HG03565 (cell line): ENCODE measurements around the gene DAB2IP.

Experiments
- ATAC-seq: cut with Tn5 transposase; IDR thresholded peaks from one replicate; pipeline ENCODE4 v1.9.1; 2021; ENCODE audit warnings: mild to moderate bottlenecking, moderate library complexity; ENCODE audit not compliant: unreplicated experiment

The DAB2IP gene

DNA sequence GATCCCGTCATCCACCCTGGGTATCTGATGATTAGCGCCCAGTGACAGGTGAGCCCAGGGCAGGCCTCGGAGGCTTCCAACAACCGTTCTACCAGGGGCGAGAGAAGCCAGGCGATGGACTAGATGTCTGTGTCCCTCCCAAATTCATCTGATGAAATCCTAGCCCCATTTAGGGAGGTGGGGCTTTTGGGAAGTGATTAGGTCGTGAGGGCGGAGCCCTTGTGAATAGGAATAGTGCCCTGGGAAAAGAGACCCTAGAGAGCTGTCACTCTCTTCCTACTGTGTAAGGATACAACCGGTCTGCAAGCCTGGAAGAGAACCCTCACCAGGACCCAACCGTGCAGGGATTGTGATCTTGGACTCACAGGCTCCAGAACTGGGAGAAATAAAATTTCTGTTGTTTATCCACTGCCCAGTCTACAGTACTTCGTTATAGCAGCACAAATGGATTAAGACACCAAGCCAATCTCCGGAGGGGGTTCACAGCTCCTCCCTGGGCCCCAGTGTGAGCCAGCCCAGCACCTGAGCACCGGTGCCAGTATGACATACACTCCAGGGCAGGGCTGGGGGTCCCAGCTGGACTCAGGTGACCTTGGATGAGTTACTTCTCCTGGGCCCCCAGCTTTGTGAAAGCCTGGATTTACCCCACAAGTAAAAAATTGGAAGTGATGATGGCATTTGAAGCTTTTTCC, 162.2 kb downstream of the DAB2IP start:
- ATAC-seq: no peak

DNA sequence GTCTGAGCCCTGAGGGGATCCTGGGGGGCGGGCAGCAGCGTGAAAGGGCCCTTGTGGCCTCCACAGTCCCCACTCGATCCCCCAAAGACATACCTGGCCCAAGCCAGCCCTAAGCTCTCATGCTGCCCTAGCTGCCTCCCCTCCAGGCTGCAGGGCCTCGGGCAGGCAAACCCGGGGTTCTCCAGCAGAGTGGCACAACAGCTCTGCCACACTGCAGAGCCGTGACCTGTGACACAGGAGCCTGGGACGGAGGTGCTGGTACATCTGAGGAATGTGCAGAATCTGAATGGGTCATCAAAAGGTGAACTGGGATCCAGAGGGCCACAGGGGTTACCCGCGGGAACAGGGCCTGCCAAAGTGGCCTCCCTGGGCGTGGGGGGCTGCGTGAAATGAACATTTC, 163.2 kb downstream of the DAB2IP start:
- ATAC-seq: no peak

DNA sequence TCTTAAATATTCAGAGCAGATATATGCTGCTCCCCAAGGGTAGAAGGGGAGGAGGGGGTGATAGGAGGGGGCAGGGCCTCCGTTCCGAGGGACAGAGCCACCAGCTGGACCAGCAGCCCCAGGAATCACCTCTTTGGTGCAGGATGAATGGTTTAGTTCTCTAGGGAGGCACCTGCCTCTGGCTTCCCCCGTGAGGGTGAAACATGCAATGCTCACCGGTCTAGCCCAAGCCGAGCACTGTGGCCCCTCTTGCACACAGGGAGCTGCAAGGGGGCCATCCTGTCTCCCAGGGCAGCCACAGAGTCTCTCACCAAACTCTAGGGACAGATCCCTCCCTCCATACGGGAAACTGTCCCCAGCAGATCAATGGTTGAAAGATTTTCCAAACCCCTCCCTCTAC, 163.7 kb downstream of the DAB2IP start:
- no peak for ATAC-seq

DNA sequence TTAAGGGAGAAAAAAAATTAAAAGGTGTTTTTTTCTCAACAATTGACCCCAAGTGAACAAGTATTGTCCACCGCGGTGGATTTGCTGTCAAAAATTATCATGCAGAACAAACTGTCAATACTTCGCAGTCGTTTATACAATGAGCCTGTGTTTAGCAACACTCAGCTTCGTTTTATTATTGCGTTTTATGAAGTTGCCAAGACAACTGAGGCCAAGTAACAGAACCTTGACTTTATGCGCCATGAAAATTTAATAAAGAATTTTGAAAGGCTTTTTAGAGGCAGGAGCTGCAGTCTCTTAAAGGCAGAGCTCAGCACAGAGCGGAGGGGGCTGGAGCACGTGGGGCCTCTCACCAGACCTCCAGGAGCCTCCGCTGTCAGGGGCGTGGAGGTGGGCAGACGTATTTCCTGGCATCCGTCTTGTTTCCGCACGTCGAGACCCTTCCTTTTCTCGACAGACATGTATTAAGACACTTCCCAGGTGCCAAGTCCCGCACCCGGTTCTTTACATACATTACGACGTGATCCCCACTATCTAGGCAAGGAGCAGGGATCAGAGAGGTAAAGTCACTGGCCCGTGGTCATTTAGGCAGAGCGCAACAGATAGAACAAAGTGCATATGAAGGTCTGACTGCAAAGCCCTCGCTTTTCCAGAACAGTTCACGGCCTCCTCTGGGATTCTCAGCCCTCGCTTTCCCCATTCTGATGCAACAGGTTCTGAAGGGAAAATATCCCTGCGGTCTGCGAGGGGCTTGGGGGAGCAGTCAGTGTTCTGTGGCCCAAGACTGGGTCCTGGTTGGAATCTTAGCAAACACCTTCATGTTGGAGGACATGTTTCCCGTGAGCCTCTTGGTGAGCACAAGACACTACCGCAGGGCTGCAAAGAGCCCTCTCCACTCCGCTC, 164.4 kb downstream of the DAB2IP start:
- ATAC-seq: no peak

DNA sequence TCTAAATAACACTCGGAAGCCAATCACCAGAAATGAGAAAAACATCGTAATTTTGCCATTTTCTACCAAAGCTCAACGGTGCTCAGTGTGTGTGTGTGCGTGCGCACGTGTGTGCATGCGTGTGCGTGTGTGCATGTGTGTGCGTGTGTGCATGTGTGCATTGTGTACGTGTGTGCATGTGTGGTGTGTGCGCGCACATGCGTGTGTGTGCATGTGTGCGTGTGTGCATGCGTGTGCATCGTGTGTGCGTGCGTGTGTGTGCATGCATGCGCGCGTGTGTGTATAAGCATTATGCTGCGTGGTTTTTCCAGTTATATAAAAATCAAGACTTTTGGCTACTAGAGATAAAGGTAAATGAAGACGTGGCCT, 165.0 kb downstream of the DAB2IP start:
- no peak for ATAC-seq

DNA sequence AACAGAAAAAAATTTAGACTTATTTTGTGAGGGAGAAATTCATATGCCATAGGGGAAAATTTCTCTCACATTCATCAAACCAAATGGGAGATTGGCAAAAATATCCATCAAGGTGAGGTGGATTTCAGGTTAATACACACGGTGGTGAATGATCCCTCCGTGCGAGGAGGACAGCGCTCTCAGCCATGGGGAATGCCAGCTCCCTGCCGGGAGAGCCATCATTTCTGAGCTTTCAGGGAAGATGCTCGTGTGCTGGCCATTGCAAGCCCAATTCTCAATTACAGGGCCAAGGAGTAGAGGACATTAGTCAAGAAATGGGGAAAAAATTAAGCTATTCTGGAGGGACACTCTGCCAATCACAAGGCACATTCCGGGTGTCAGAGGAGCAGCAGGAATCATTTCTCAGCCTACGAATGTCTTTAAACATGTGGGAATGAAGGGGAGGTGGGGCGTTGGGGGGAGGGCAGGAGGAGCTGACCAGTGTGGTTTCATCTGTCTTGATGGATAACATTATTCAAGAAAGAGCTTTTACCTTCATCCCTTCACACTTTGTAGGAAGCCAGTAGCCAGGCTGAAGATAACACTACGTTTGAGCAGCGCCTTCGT, 165.5 kb downstream of the DAB2IP start:
- no peak for ATAC-seq

DNA sequence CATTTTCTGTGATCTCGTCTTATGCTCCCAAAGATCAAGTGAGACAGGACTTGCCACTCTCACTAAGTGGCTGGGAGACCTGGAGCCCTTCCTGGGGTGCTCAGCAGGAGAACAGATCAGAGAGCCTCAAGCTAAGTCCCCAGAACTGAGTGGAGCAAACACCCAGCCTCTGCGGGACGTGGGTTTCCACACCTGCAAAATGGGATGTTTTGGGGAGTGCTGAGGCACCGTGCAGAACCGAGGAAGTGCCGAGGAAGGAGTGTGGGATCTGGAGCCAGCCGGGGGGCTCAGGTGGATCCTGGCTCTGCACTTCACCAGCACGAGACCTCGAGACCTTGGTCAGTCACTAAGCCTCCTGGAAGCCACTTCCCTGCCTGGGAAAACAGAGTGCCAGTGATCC, 166.0 kb downstream of the DAB2IP start:
- no peak for ATAC-seq

DNA sequence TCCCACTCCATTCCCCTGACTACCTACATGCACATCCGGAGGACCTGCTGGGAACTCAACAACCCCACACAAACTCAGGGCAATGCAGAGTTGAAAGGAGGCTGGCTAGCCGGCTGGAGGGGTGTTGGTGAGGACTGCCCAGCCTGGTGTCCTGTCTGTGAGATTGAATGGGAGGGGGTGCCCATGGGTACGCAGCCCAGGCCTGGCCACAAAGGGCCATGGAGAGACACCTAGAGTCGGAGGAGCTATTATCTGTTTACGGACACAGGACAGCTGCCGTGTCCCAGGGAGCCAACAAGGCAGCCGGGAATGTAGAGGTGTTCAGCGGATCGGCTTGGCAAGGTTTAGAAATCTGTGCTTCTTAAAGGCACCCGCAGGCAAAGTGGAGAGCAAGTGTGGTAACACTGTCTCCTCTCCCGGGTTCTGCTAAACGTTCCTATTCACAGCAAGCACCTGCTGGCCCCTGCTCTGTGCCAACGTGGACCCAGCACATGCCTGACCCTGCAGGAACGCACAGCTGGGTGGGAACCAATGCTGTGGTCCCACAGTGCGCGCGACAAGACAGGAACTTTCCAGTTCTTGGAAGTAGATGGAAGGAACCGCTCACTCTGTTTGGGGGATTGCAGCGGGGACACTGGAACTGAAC, 166.7 kb downstream of the DAB2IP start:
- ATAC-seq: no peak

DNA sequence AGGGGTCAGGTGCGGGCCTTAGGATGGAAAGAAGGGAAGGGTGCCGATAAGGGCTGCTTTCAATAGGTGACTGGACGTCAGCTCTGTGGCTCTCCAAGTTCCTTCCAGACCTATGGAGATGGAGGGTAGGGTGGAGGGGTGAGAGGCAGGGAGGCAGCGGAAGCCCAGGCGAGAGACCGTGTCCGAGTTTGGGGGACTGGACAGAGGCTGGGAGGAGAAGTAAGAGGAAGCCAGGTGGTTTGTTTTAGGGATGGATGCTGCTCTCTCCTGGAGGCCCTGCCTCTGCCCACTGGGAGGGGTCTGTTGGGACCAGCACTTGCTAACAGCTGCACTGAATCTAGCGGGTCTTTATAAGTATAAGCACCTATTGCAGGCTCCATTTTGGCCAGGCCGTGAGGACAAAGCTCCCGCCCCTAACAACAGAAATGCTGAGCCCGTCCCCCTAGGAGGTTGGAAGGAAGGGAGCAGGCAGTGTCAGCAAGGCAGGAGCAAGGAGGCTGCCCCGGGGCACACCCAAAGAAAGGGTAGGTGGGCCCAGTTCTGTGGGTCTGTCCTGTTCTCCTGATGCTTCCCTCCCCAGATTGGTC, 167.5 kb downstream of the DAB2IP start:
- ATAC-seq: no peak

DNA sequence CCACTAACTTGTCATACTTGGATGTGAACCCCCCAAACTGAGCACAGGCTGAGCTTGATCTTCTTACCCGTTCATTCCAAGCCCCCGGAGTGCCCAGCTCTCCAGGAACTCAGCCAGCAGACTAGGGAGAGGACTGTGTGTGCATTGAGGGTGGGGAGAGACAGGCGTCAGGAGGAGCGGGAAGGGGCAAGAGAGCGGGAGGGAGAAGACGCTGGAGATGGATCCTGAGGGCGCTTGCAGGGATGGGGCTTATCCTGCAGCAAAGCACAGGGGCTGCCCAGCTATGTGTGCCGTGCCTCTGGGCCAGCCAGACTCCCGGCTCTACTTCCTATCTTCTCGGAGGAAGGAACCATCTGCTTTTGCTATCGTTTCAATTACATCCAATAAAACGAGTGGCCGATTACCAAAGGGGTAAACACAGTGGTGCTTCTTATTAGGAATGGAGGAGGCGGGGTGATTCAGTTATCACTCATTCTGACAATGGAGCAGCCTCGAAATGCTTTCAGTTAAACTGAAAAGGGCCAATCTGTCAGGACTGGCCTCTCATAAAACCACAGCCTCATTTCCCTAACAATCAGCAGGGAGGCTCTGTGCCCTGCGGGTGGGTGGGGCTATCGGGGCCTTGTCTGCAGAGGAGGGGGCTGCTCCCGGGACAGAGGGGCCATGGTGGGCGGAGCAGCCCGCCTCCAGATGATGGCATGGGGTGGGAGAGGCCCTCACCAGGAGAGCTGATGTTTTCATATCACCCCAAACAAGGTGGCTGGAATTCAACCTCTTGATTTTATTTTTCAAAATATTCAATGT, 168.2 kb downstream of the DAB2IP start:
- no peak for ATAC-seq

DNA sequence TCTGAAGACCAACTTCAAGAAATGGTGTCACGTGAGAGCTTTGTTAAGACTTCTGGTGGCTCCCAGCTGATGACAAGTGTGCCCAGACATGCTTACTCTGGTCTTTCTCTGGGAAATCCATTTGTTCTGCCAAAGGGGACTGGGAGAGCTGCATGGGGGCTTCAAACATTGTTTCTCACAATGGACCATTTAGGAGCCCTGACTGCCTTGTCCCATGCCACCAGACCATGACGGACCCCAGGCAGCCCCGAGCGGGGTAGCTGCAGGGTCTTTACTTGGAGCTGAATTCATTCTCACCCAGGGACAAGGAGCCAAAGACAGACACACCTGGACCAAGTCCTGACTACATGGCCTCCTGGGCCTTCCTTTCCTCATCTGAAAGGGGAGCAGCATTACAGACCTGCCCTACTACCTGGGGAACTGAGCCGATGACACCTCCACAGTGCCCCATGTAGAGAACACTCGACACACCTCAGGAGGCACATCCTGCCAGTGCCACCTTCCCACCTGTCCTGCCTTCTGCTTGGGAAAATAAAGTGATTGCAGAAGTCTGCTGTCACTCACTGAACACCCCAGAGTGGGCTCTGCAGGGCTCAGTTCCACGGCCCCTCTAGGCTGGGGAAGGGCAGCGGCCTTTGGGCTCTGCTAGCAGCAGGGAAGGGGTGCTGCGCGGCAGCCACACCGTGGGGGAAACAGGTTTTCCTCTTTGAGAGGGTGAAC, 169.0 kb downstream of the DAB2IP start:
- ATAC-seq: no peak

DNA sequence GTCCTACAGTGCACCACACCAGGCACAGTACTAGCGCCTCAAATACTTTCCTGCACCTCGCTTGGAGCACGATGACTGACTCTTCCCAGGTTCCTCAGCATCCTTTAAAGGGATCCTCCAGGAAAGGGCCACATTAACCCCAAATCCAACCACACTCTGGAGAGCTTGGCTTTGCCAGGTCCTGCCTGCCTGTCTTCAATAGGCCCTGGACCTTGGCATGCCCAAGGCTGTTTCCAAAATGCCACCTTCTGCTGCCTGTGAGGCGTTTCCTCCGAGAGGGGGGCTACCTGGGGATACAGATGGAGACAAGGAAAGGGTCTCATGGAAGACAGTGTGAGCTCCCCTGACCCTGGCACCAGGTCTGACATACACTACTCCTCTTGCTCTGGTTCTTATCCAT, 169.9 kb downstream of the DAB2IP start:
- no peak for ATAC-seq

DNA sequence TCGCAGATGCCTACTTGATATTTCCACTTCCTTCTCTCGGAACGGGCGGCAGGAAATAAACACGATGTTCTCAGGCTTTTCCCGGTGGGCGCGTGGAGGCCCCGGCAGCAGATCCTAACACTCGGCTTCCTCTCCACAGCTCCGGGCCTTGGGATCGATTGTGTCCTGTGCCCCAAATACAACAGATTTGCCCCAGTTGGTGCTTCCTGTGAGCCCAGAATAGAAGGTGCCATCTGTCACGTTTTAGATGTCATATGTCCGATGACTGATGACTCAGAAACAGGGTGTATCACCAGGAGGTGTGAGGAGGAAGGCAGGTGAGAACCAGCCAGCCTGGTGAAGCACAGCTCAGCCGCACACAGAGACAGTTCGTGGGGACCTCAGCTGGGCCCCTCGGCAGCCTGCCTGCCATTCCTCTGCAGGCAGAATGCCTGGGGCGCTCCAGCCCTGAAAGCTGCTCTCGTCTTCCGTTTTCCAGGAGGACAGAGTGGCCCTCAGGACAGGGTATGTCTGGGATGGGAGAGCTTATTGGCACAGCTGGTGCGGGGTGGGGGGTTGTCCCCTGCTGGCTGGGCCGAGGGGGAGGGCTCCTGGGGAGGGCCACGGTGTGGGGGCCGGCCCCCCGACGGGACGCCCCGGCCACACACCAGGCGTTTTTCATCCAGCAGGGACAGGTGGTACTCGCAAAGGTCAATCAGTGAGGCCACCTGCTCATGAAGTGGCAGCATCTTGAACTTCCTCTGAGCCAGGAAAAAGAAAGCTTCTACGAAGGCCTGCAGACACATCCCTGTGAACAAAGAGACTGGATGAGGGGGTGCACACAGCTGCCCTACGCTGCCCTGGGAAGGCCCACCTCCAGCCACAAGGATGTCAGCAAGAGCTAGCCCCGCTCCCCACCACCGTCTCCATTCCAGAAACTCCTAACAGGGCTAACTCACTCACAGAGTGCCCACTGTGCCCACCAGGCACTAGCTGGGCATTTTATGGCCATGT, 171.0 kb downstream of the DAB2IP start:
- no peak for ATAC-seq

DNA sequence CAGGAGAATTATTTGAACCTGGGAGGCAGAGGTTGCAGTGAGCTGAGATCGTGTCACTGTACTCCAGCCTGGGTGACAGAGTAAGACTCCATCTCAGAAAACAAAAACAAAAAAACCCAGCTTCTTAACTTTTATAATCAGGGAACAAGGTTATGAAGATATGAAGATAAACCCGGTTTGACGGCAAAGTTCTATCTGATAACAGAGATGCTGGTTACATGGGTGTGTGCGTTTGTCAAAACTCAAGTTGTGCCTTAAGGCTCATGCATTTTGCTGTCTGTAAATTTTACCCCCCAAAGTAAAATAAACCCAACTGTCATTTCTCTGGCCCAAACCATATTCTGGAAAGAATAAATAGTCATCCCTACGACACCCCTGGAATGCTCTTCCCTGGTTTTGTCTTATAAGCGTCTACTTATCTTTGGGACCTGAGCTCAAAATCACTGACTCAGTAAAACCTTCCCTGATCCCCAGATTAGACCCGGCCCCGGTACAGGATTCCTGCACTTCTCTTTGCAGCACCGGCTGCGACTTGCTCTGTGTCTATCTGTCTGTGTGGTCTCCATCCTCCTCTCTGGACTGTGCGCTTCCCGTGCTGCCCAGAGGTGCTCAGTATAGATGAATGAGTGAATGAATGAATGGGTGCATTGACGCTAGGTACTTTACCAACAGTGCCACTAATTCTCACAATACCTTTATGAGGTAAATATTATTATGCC, 172.2 kb downstream of the DAB2IP start:
- no peak for ATAC-seq

DNA sequence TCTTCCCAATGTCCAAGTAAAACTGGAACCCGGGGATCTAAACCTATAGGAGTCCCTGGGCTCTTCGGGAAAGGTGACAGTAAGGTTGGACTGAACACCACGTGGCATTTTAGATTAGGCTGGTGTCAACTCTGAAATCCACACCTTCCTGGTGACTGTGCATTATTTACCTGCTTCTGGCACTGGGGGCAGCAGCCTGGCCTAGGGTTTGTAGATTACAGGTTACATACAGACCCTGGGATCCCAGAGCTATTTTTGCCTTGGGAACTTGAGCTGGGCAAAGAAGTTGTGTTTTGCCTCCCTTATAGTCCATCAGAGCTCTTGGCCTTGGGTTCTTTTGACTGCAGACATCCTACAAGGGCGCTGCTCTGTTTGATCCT, 173.2 kb downstream of the DAB2IP start:
- ATAC-seq: no peak

DNA sequence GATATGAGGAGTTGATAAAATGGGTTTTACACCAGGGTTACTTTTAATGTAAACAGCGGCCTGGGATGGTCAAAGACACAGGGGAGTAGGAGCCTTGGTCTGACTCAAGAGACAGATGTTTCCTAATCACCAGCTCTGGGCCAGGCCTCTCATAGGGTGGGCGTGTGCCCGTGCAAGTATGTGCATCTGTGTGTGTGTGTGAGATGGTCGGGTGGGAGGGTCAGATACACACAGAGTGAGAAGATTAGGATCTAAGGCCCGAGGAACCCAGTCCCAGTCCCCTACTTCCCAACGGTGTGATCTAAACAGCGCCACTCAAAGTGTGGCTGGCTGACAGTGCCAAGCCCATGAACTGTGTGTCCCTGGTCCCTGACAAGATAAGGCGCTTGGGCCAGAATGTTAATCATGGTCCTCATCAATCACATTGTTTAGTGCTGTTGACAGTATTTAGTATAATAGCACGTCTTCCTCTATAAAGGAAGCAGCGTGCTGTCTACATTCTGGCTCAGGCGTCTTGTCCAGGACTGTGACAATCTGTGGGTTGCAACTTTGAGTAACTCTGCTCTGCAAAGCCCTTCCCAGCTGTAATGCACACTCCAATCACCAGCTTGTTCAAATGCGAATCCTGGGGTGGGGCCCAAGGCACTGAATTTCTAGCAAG, 173.7 kb downstream of the DAB2IP start:
- ATAC-seq: no peak

DNA sequence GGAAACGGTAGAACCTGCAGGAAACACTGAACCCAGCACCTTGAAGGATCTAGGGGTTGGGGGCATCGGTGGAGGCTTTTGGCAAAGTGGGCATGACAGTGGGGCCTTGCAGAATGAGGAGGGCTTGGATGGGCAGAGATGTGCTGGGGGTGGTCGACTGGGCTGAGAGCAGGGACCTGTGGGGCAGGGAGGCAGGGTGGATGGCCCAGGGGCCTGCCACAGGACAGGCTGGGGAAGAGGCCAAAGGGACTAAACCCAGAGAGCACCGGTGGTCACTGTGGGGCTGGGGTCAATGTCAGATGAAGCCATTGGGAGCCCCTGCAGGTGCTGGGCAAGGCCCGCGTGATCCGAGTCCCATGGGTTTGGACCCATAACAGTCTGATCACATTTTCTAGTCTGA, 175.3 kb downstream of the DAB2IP start:
- ATAC-seq: no peak
